K562 (cell line): ENCODE results near the gene FMC1. TPM values are rescaled to one million over a fixed set of nuclear protein-coding genes. Genes with fewer than 3 reads are reported as not detected.

Experiments used
- AFF4 ChIP-seq: sonication (generic); formaldehyde crosslinking; IDR thresholded peaks from 2 replicates; pipeline ENCODE4 v1.8.0; 2023; ENCODE audit warnings: mild to moderate bottlenecking, missing genetic modification reagents
- MYBL2 ChIP-seq, 2 experiments: fragments of 450-650 bp in 1 of 2; sonication (generic) in 1 of 2; formaldehyde crosslinking in 1 of 2; IDR thresholded peaks; 2 replicates each; pipeline versions ENCODE4 v1.6.1 to v1.8.1; 2017 to 2022; ENCODE audit warnings: borderline replicate concordance in 1 of 2, inconsistent platforms in 1 of 2, low read depth in 1 of 2, mild to moderate bottlenecking in 1 of 2, missing genetic modification reagents in 1 of 2, moderate library complexity in 1 of 2
- NFE2L1 ChIP-seq: fragments of 450-650 bp; IDR thresholded peaks from 2 replicates; pipeline ENCODE4 v1.6.1; 2016; ENCODE audit warnings: missing genetic modification characterization, low read depth, mild to moderate bottlenecking, missing compliant biosample characterization, moderate library complexity, borderline replicate concordance
- NONO ChIP-seq, 2 experiments: fragments of 200-400 bp in 1 of 2; fragments of 450-650 bp in 1 of 2; formaldehyde crosslinking in 1 of 2; IDR thresholded peaks; 2 replicates each; pipeline ENCODE4 v1.6.1; 2017; ENCODE audit warnings: low read depth in 2 of 2, mild to moderate bottlenecking in 2 of 2, moderate library complexity in 2 of 2, low read length in 1 of 2
- PTRF ChIP-seq: fragments of 450-650 bp; IDR thresholded peaks from 2 replicates; pipeline ENCODE4 v1.6.1; 2016; ENCODE audit warnings: mild to moderate bottlenecking, missing genetic modification characterization, missing compliant biosample characterization
- RBFOX2 ChIP-seq: fragments of 200-400 bp; formaldehyde crosslinking; IDR thresholded peaks from 2 replicates; pipeline ENCODE4 v1.6.1; 2017; ENCODE audit warnings: low read depth, mild to moderate bottlenecking, low read length, moderate library complexity
- RBM25 ChIP-seq: fragments of 200-400 bp; formaldehyde crosslinking; IDR thresholded peaks from 2 replicates; pipeline ENCODE4 v1.6.1; 2018; ENCODE audit warnings: low read length, low read depth, moderate library complexity; ENCODE audit not compliant: severe bottlenecking
- RFX1 ChIP-seq: fragments of 450-650 bp; IDR thresholded peaks from 2 replicates; pipeline ENCODE4 v1.6.1; 2016; ENCODE audit warnings: mild to moderate bottlenecking, moderate library complexity
- TEAD1 ChIP-seq, 2 experiments: fragments of 450-650 bp in 1 of 2; sonication (generic) in 1 of 2; formaldehyde crosslinking; IDR thresholded peaks; 2 replicates each; pipeline versions ENCODE4 v1.4.0 to v1.8.0; 2020 to 2022; ENCODE audit warnings: mild to moderate bottlenecking in 2 of 2, missing genetic modification reagents in 1 of 2
- ZNF318 ChIP-seq, 2 experiments: fragments of 450-650 bp; IDR thresholded peaks; 2 replicates each; pipeline ENCODE4 v1.6.1; 2016; ENCODE audit warnings: mild to moderate bottlenecking in 2 of 2, borderline replicate concordance in 1 of 2, low read depth in 1 of 2, moderate library complexity in 1 of 2
- polyA plus RNA-seq, 8 experiments: library from polyadenylated mRNA; depleted of rRNA in 4 of 8; stranded (reverse) in 5 of 8; unstranded in 3 of 8; fragments of >200 nt; fragmentation: Nextera tagmentation in 2 of 8; fragmentation: Illumina TruSeq in 1 of 8; extraction: Ambion mirVana in 2 of 8; extraction: Trizol in 1 of 8; gene quantifications; 2 replicates each; pipeline versions ENCODE4 v1.2.1 to v1.2.3, GENCODE V29; 2011 to 2014; ENCODE audit warnings: inconsistent platforms in 1 of 8, missing spikeins in 1 of 8
- total RNA-seq, 7 experiments: library from RNA; depleted of rRNA in 6 of 7; stranded (reverse); fragments of >200 nt in 6 of 7; fragmentation: Illumina TruSeq in 2 of 7; extraction: Trizol in 2 of 7; gene quantifications; 2 replicates each; pipeline versions ENCODE4 v1.2.1 to v1.2.3, GENCODE V29; 2011 to 2021; ENCODE audit warnings: low replicate concordance in 1 of 7

The FMC1 gene
- total and polyA plus RNA-seq, 9 of the 15 experiments (the other 6 are each of a cell fraction or from before 2014, with no cell fraction given), result 14.0 to 116 (median 29.0) TPM

GRCh38 chr7:139359366-139360209, 18.5 kb downstream of the FMC1 start, which contains the start of gene LUC7L2 (continued):
- no peak for TF ChIP-seq ZNF318 (IDR thresholded peaks at IDR 0.05; ENCODE audit: borderline replicate concordance in 1 of 2, low read depth in 1 of 2)
- TF ChIP-seq RBFOX2, result peak; percentile 95
- peak; percentile 63 to 67; a peak in 3 of 4 replicates for TF ChIP-seq NONO (IDR thresholded peaks at IDR 0.05; ENCODE audit: low read depth in 2 of 2, low read length in 1 of 2)
- TF ChIP-seq PTRF (tag), result no peak
- no peak for TF ChIP-seq NFE2L1 (tag)
- TF ChIP-seq RBM25, result peak; percentile 98
- TF ChIP-seq AFF4, result peak; percentile 99
- peak; percentile 97 for TF ChIP-seq MYBL2 (IDR thresholded peaks at IDR 0.05; ENCODE audit: low read depth)
- TF ChIP-seq MYBL2 (CRISPR knock-in tag; IDR thresholded peaks at IDR 0.05; ENCODE audit: borderline replicate concordance), result no peak; the same call in 1 of the 2 replicates
- peak; percentile 32 to 93; a peak in 2 of 4 replicates for TF ChIP-seq TEAD1 (CRISPR knock-in tag; IDR thresholded peaks at IDR 0.05)
- TF ChIP-seq RFX1, result no peak
